T47D (cell line): ENCODE measurements around the gene LTC4S.
A peak's percentile ranks its signal among the peaks of the same experiment; 100 is the strongest.
"Not testable (repeated sequence)": the region's sequence is repeated elsewhere in the genome, so short reads cannot be mapped to it uniquely, and the experiment has no call there.

Source experiments
- DNase-seq, 2 experiments: peaks; one replicate each; pipeline versions ENCODE4 v3.0.0 to v3.0.0-alpha.2; 2011 to 2012; ENCODE audit warnings: low read depth in 1 of 2, low spot score in 1 of 2
- JUND ChIP-seq: IDR thresholded peaks from 2 replicates; pipeline ENCODE4 v1.6.1; 2012; ENCODE audit warnings: low read depth
- in situ Hi-C: cut with HindIII; loops from 2 replicates; pipeline ENCODE4 v1.10.0; 2016; ENCODE audit warnings: low sequenced_read_pairs, low pct_unique_long_range_greater_than_20kb

The LTC4S gene, protein sequence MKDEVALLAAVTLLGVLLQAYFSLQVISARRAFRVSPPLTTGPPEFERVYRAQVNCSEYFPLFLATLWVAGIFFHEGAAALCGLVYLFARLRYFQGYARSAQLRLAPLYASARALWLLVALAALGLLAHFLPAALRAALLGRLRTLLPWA

DNA sequence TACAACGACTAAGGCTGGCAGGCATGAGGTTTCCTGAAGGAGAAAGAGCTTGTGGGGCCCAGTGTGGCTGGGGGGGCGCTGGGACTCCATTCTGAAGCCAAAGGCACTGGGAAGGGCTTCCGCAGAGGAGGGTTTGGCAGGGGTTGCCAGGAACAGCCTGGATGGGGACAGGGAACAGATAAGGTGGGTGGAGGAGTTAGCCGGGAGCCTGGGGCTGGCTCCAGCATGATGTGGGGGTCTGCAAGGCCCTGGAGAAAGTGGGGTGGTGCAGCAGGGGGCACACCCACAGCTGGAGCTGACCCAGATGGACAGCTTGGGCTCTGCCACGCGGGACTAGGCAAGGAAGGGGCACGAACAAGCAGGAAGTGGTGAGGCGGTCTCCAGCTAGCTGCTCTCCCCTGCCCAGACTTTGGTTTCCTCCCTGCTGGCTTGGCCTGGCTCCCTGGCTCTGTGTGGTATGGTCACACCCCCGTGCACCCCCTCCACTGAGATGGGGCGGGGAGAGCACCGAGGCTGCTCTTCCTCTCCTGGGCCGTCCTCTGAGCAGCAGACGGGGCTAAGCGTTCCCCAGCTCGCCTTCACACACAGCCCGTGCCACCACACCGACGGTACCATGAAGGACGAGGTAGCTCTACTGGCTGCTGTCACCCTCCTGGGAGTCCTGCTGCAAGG lies at the start of gene LTC4S:
TSS of gene LTC4S (plus strand) at position 519 of the 672 bp plus-strand sequence. CDS start at position 614, 95 bp downstream.
- no peak for TF ChIP-seq JUND
- in situ Hi-C loops: no loop called here
- DNase-seq: no peak

DNA sequence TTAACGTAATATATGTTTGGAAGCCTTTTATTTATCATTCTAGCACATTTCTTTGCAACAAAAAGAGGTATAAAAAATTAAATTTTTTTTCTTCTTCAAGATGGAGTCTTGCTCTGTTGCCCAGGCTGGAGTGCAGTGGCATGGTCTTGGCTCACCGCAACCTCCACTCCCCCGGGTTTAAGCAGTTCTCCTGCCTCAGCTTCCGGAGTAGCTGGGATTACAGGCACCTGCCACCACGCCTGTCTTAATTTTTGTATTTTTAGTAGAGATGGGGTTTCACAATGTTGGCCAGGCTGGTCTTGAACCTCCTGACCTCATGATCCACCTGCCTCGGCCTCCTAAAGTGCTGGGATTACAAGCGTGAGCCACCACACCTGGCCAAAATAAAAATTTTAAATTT lies 49.7 kb upstream of the LTC4S start:
- DNase-seq: not testable (repeated sequence)

DNA sequence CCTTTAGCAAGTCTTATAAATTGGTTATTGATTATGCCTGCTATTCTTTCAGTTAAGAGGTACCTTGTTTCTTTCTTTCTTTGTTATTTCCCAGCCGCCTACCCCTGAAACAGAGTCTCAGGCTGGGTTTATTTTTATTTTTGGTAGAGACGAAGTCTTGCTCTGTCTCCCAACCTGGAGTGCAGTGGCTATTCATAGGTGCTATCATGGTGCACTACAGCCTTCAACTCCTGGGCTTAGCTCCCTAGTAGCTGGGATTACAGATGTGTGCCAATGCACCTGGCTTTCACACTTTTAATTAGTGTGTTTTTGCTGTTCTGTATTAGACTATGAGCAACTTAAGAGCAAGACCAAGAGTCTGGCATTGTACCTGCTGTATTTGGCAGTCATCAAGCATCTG lies 46.9 kb upstream of the LTC4S start:
- TF ChIP-seq JUND: no peak
- in situ Hi-C loops: no loop called here
- no peak for DNase-seq

More for the DNA sequence above, 49.7 kb upstream of the LTC4S start:
- in situ Hi-C loops: not testable (repeated sequence)

DNA sequence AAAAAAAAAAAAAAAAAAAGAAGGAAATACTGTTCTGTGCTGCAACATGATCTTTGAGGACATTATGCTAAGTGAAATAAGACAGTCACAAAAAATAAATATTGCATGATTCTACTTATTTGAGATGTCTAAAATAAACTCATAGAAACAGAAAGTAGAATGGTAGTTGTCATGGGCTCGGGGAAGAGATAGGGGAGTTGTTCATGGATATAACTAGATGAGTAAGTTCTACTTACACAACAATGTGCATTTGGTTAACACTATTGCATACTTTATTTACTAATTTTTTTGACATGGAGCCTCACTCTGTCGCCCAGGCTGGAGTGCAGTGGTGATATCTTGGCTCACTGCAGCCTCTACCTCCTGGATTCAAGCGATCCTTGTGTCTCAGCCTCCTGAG lies 46.0 kb upstream of the LTC4S start:
- TF ChIP-seq JUND: no peak
- in situ Hi-C loops: no loop called here
- no peak for DNase-seq

DNA sequence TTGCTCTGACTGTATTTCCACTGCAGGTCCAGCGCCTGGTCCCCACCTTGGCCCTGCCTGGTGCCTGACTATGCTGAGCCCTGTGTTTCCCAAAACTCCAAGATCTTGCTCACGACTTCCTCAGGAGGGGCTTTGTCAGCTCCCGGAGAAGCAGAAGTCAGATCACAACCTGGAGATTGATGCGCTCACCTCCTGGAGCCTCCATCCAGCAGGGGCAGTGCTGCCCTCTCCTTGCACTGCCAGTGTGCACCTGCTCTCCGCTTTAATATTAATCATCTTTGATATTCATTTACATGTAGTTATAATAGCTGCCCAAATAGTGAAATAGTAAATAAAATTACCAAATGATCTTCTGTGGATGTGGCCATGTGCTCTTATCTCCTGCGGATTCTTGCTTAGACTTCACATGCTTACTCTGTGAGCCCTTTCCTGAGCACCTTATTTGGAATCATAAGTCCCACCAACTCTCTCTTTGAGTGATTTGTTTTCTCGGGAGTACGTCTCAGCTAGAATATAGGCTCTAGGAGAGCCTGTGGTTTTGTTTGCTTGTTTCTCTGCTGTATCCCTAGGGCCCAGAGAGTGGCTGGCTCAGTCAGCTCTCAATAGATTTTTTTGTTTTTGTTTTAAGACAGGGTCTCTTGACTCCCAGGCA lies 43.8 kb upstream of the LTC4S start:
- TF ChIP-seq JUND: no peak
- in situ Hi-C loops: no loop called here
- DNase-seq: no peak

DNA sequence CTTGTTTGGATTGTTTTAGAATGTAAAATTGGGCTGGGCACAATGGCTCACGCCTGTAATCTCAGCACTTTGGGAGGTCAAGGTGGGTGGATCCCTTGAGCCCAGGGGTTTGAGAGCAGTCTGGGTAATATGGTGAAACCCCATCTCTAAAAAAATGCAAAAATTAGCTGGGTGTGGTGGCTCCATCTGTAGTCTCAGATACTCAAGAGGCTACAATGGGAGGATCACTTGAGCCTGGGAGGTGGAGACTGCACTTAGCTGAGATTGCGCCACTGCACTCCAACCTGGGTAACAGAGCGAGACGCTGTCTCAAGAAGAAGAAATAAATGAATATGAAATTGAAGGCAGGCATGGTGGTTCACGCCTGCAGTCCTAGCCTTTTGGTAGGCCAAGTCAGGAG lies 39.8 kb upstream of the LTC4S start:
- no peak for DNase-seq
- in situ Hi-C loops: no loop called here

DNA sequence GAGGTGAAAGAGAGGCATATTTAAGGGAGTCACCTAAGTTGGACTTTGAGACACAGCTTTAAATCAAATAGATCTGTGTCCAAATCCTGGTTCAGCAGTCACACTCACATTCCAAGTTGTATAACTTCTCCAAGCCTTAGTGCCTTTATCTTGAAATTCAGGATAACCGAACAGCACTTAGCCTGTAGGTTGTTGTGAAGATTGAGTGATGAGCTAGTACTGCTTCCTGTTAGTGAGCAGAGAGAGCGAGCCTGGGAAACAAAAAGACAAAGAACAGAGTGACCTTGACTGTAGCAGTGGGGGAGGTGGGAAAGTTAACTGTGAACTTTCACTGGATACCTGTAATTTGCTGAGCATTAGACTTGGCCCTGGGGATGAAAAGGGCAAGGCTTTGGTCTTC lies 38.8 kb upstream of the LTC4S start:
- in situ Hi-C loops: no loop called here
- peak in 1 of 2 experiments; percentile 30 for DNase-seq
- TF ChIP-seq JUND: no peak

More for the DNA sequence above, 39.8 kb upstream of the LTC4S start:
- no peak for TF ChIP-seq JUND

DNA sequence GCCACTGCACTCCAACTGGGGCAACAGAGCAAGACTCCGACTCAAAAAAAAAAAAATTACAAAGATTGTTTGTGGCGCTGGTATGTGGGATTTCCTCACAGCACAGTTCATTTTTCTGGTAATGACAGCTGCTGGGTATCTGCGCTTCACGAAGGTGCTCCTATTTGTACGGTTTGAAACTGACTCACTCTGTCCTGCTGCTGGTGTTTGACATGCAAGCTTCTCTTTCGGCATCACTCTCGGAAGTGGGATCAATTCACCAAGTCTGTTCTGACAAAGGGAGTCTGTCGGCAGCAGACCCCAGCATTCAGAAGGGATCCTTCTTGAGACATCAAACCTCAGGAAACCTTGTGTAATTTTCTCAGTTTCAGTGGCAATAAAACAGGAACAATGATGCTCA lies 34.8 kb upstream of the LTC4S start:
- no peak for TF ChIP-seq JUND
- no peak for DNase-seq

DNA sequence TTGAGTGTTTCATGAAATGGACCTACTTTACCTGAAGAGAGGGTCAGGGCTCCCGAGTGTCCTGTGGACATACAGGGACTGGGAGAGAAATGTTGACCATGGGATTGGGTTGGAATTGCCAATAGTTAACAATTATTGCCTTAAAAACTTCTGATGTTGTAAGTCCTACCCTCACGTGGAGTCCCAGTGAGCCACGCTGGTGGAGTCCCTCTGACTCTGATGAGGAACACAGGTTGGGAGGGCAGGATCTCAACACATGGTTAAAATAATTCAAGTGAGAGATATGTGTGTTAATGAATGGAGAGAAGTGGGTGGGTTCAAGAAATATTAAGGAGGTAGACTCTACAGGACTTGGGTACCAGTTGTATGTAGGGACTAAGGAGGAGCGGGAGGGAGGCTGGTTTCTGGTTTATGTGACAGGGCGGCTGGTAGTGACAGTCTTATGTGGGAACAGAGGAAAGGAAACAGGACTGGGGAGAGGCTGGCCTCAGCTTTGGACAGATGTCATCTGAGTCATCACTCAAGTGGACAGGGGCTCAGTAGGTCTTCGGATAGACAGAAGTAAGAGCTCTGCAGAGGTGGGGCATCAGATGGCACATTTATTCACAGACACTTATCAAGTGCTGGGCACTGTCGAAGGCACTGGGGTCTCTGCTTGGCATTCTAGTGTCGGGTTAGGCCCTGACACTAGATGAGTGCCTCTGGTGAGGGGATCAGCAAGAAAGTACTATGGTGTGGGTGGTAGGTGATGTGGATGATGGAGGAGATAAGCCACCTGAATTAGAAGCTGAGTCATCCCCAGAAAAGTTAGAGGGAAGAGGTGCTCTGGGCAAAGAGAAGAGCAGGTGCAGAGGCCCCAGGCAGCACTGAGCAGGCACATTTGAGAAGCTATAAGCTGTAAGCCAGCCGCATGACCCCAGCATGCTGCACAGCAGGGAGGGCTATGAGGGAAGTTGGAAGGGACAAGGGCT lies 33.9 kb upstream of the LTC4S start:
- TF ChIP-seq JUND: no peak
- in situ Hi-C loops: no loop called here
- DNase-seq: no peak

More for the DNA sequence above, 34.8 kb upstream of the LTC4S start:
- in situ Hi-C loops: no loop called here

DNA sequence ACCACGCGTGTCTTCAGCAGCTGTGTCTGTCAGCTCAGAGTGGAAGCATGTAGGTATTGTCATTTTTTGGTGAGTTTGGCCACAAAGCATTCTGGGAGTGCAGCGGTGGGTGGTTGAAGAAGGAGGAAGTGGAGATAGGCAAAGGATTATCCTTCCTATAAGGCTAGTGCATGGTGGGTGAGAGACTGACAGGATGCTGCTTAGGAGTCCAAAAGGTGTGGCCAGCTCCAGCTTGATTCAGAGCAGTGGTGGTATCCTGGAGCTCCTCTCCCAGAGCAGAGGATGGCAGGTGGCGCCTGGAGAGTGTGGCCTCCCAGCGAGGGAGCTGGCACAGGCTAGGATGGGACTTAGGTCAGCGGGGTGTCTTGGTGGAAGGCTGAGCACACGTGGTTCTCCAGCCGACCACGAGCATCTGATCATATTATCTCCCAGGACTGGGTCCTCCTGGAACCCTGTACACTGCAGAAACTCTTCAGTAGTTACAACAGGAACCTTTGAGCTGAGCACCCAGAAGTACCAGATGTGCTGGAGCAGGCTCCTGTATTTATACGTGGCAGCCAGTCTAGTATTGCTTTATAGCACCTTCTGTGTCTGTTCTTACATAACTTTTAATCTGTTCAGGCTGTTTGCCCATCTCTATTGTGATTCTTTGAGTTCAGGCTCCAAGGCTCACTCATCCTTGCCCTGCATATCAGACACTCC lies 31.6 kb upstream of the LTC4S start:
- no peak for DNase-seq
- in situ Hi-C loops: no loop called here
- no peak for TF ChIP-seq JUND

DNA sequence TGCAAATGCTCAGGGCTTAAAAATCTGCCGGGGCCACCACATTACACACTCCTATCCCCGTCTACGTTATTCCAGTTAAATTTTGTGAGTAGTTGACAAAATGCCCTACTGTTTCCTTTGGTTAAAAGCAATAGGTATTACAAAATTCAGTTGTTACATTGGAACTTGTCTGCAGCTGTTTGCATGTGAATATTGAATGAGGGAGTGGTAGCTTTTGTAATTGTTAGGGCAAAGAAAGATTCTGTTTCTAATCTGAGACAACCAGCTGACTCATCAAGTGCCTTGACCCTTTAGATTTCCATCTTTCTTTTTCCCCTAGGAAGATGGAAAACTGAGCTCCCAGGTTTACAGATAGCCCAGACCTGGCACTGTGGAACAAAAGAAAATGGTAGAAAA lies 31.0 kb upstream of the LTC4S start:
- no peak for TF ChIP-seq JUND
- no peak for DNase-seq
- in situ Hi-C loops: no loop called here
